Measurements from ENCODE around the gene DNAH12.
"Not testable (repeated sequence)": the region's sequence is repeated elsewhere in the genome, so short reads cannot be mapped to it uniquely, and the experiment has no call there.

DNAH12 gene

DNA sequence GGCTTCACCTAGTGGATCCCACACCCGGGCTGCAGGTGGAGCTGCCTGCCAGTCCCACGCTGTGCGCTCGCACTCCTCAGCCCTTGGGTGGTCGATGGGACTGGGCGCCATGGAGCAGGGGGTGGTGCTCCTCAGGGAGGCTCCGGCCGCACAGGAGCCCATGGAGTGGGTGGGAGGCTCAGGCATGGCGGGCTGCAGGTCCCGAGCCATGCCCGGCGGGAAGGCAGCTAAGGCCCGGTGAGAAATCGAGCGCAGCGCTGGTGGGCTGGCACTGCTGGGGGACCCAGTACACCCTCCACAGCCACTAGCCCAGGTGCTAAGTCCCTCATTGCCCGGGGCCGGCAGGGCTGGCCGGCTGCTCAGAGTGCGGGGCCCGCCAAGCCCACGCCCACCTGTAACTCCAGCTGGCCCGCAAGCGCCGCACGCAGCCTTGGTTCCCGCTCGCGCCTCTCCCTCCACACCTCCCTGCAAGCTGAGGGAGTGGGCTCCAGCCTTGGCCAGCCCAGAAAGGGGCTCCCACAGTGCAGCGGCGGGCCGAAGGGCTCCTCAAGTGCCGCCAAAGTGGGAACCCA lies 94.8 kb downstream of the DNAH12 start:
- not testable (repeated sequence) for H3K36me3 ChIP-seq (ENCODE audit: control insufficient read depth, insufficient read depth, low read length); H3K4me3 ChIP-seq (ENCODE audit: extremely low read depth, insufficient read depth, low read length, poor library complexity, severe bottlenecking); H3K27ac ChIP-seq (ENCODE audit: low read depth, low read length, severe bottlenecking); H3K9me3 ChIP-seq (ENCODE audit: control insufficient read depth, low read length)
- H3K4me1 ChIP-seq (ENCODE audit: control insufficient read depth, insufficient read depth, low read length, poor library complexity, severe bottlenecking), result peaks cover 15% of the 10 kb centered on the region
- whole genome bisulfite sequencing, 2 experiments (ENCODE audit: insufficient coverage in 2 of 2), result 73 to 93% methylated on average over 5 to 8 of the region's 33 CpGs

GRCh38 chr3:57448489-57448888 lies 95.7 kb downstream of the DNAH12 start:
- H3K4me3 ChIP-seq (ENCODE audit: extremely low read depth, insufficient read depth, low read length, poor library complexity, severe bottlenecking); H3K27ac ChIP-seq (ENCODE audit: low read depth, low read length, severe bottlenecking); H3K36me3 ChIP-seq (ENCODE audit: control insufficient read depth, insufficient read depth, low read length); H3K9me3 ChIP-seq (ENCODE audit: control insufficient read depth, low read length): not testable (repeated sequence)
- 94 to 100% methylated on average over 2 of the region's 5 CpGs for WGBS, 2 experiments (ENCODE audit: insufficient coverage in 2 of 2)
- H3K4me1 ChIP-seq (ENCODE audit: control insufficient read depth, insufficient read depth, low read length, poor library complexity, severe bottlenecking), result peaks cover 15% of the 10 kb centered on the region

DNA sequence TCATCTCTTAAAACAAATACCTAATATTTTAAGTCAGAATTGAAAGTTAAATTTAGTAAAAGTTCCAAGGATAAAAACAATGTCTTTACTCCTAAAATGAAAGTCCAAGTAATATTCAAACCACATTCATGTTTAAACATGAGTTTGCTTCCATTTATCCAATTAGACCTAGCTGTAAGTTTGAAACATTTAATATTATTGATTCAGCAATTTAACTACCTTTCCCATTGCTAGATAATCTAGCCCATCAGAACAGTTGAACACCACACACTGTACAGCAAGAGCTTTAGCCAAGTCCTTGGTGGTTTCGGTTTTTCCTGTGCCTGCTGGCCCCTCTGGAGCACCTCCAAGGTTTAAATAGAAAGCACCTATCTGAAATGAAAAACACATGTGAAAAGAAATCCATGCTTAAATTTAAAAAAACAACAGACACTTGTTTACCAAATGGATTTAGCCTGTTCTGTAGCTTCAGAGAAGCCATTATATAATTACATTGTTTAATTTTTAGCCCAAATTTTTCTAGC lies 97.8 kb downstream of the DNAH12 start:
- Histone ChIP-seq H3K36me3 (ENCODE audit: control insufficient read depth, insufficient read depth, low read length) (no peaks in the 10 kb centered on the region), H3K4me1 (ENCODE audit: control insufficient read depth, insufficient read depth, low read length, poor library complexity, severe bottlenecking) (peaks cover 7% of the 10 kb centered on the region), H3K9me3 (ENCODE audit: control insufficient read depth, low read length) (no peaks in the 10 kb centered on the region), H3K4me3 (ENCODE audit: extremely low read depth, insufficient read depth, low read length, poor library complexity, severe bottlenecking) (no peak overlapping the region), H3K27ac (ENCODE audit: low read depth, low read length, severe bottlenecking) (no peak overlapping the region)
- WGBS, 2 experiments (ENCODE audit: insufficient coverage in 2 of 2), result 100% methylated on average over 1 of the region's 1 CpG; no CpG with 5 or more reads in 1 of the 2 experiments

DNA sequence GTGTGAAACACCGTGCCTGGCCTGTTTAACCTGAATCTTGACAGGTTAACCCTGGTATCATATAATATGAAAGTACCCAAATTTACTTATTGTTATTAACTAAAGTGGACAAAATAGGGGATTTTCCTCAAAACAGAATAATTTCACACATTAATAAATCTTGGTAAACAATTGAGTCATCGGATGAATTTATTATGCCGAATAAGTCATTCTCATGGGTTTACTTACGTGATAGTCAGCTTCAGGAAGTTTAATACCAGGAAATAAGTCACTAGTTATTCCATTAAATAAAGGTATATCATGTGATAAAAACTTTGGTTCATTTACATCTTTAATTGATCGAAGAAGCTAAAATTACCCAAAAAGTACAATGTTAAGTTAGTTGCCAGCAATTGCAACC lies 99.7 kb downstream of the DNAH12 start:
- no peak overlapping the region for H3K27ac ChIP-seq (ENCODE audit: low read depth, low read length, severe bottlenecking)
- peaks cover under 1% of the 10 kb centered on the region for H3K4me1 ChIP-seq (ENCODE audit: control insufficient read depth, insufficient read depth, low read length, poor library complexity, severe bottlenecking)
- H3K9me3 ChIP-seq (ENCODE audit: control insufficient read depth, low read length), result no peaks in the 10 kb centered on the region
- no peaks in the 10 kb centered on the region for H3K36me3 ChIP-seq (ENCODE audit: control insufficient read depth, insufficient read depth, low read length)
- H3K4me3 ChIP-seq (ENCODE audit: extremely low read depth, insufficient read depth, low read length, poor library complexity, severe bottlenecking), result no peak overlapping the region
- no CpG with 5 or more reads among the region's 5 CpGs for WGBS, 2 experiments (ENCODE audit: insufficient coverage in 2 of 2)

GRCh38 chr3:57440144-57440543 lies 104.0 kb downstream of the DNAH12 start:
- H3K4me1 ChIP-seq (ENCODE audit: control insufficient read depth, insufficient read depth, low read length, poor library complexity, severe bottlenecking); H3K36me3 ChIP-seq (ENCODE audit: control insufficient read depth, insufficient read depth, low read length); H3K4me3 ChIP-seq (ENCODE audit: extremely low read depth, insufficient read depth, low read length, poor library complexity, severe bottlenecking); H3K27ac ChIP-seq (ENCODE audit: low read depth, low read length, severe bottlenecking); H3K9me3 ChIP-seq (ENCODE audit: control insufficient read depth, low read length): not testable (repeated sequence)

- not testable (repeated sequence) for H3K4me3 ChIP-seq (ENCODE audit: extremely low read depth, insufficient read depth, low read length, poor library complexity, severe bottlenecking); H3K4me1 ChIP-seq (ENCODE audit: control insufficient read depth, insufficient read depth, low read length, poor library complexity, severe bottlenecking); H3K27ac ChIP-seq (ENCODE audit: low read depth, low read length, severe bottlenecking); H3K9me3 ChIP-seq (ENCODE audit: control insufficient read depth, low read length); H3K36me3 ChIP-seq (ENCODE audit: control insufficient read depth, insufficient read depth, low read length)
- 62 to 78% methylated on average over 6 of the region's 7 CpGs for WGBS, 2 experiments (ENCODE audit: insufficient coverage in 2 of 2)
Observed at GRCh38 chr3:57438460-57438859, 105.7 kb downstream of the DNAH12 start.

DNA sequence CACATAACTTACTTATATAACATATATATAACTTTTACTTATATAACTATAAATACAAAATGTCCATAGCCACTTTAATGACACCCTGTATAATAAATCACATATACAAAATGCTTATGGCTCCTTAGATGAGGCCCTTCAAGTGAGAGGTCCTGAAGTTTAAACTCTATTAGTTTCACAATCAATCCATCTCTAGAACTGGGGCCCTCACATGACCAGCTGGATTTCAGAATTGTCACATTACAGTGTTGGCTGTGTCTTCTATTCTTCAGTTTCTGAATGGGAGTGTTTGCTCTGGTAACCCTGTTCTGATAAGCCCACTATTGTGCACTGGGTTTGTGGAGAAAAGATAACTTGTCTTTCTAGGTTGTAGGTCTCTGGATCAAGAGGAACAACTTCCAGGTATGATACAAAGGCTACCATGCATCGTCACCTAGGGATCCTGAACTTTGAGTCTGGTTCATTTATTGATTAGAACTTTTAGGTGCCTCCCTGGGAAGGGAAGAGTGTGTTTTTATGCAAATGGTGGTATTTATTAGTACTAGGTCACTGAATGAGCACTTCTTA lies 107.9 kb downstream of the DNAH12 start:
- WGBS, 2 experiments (ENCODE audit: insufficient coverage in 2 of 2), result 80 to 89% methylated on average over 1 of the region's 1 CpG
- H3K36me3 ChIP-seq (ENCODE audit: control insufficient read depth, insufficient read depth, low read length), result no peaks in the 10 kb centered on the region
- peaks cover 5% of the 10 kb centered on the region for H3K4me1 ChIP-seq (ENCODE audit: control insufficient read depth, insufficient read depth, low read length, poor library complexity, severe bottlenecking)
- no peak overlapping the region for H3K4me3 ChIP-seq (ENCODE audit: extremely low read depth, insufficient read depth, low read length, poor library complexity, severe bottlenecking)
- H3K27ac ChIP-seq (ENCODE audit: low read depth, low read length, severe bottlenecking), result no peak overlapping the region
- H3K9me3 ChIP-seq (ENCODE audit: control insufficient read depth, low read length), result no peaks in the 10 kb centered on the region

DNA sequence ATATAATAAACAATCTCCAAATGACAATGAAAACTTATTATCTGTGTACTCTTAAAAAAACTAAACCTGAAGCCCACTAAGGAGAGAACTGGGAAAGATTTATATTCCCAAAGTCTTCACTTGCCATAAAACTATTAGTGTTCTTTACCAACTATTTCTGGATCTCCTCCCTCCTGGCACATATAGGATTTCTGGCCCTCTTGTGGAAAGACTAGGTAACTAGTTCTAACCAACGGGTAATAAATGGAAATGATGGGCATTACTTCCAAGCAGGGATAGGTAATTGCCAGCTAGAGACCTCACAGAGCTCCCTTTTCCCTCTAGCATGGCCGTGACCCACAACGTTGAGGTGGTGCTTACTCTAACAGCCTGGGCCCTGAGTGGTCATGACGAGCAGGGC lies 110.1 kb downstream of the DNAH12 start:
- Histone ChIP-seq H3K4me1 (ENCODE audit: control insufficient read depth, insufficient read depth, low read length, poor library complexity, severe bottlenecking) (peaks cover under 1% of the 10 kb centered on the region), H3K4me3 (ENCODE audit: extremely low read depth, insufficient read depth, low read length, poor library complexity, severe bottlenecking) (no peak overlapping the region), H3K9me3 (ENCODE audit: control insufficient read depth, low read length) (no peaks in the 10 kb centered on the region), H3K36me3 (ENCODE audit: control insufficient read depth, insufficient read depth, low read length) (no peaks in the 10 kb centered on the region), H3K27ac (ENCODE audit: low read depth, low read length, severe bottlenecking) (no peak overlapping the region)
- no CpG with 5 or more reads among the region's 4 CpGs for WGBS, 2 experiments (ENCODE audit: insufficient coverage in 2 of 2)

DNA sequence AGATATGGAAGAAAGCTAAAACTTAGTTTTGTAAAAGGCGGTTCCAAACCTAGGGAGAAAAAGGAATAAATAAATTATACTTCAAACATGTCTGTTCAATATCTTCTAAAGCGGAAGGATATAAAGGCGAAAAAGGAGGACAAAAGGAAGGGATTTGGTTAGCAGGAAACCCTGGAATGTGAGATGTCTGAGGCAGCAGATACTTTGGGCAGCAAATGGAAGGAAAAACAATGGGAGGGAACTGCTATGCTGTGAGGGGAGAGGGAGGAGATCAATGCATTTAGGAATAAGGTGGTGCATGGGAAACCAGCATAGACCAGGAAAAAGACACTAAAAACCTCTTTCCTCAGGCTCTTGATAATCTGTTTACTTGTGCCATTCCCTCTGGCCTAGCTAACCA lies 120.8 kb downstream of the DNAH12 start:
- H3K4me1 ChIP-seq (ENCODE audit: control insufficient read depth, insufficient read depth, low read length, poor library complexity, severe bottlenecking), result no peaks in the 10 kb centered on the region
- no peaks in the 10 kb centered on the region for H3K36me3 ChIP-seq (ENCODE audit: control insufficient read depth, insufficient read depth, low read length)
- no peak overlapping the region for H3K27ac ChIP-seq (ENCODE audit: low read depth, low read length, severe bottlenecking)
- no peak overlapping the region for H3K4me3 ChIP-seq (ENCODE audit: extremely low read depth, insufficient read depth, low read length, poor library complexity, severe bottlenecking)
- 76 to 100% methylated on average over 1 to 2 of the region's 3 CpGs for WGBS, 2 experiments (ENCODE audit: insufficient coverage in 2 of 2)
- H3K9me3 ChIP-seq (ENCODE audit: control insufficient read depth, low read length), result no peaks in the 10 kb centered on the region

DNA sequence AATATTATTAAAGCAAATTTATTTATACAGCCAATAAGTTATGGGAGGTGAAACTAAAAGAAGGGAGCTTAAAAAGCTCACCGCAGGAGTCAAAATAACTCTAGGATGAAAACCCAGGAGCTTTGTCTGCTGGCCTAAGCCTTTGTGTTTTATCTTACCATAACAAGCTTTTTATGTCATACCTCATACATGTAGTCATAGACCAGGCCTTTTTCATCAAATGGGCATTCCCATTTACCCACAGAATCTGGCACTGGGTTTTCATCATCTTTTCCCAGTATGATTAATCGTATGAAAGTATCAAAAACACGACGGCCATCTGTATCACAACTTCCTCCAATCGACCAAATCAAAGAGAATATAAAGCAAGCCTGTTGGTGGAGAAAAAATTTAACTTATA lies 122.8 kb downstream of the DNAH12 start:
- H3K27ac ChIP-seq (ENCODE audit: low read depth, low read length, severe bottlenecking), result no peak overlapping the region
- H3K4me3 ChIP-seq (ENCODE audit: extremely low read depth, insufficient read depth, low read length, poor library complexity, severe bottlenecking), result no peak overlapping the region
- no peaks in the 10 kb centered on the region for H3K36me3 ChIP-seq (ENCODE audit: control insufficient read depth, insufficient read depth, low read length)
- no peaks in the 10 kb centered on the region for H3K9me3 ChIP-seq (ENCODE audit: control insufficient read depth, low read length)
- 100% methylated on average over 1 of the region's 5 CpGs for WGBS, 2 experiments (ENCODE audit: insufficient coverage in 2 of 2)
- H3K4me1 ChIP-seq (ENCODE audit: control insufficient read depth, insufficient read depth, low read length, poor library complexity, severe bottlenecking), result no peaks in the 10 kb centered on the region

DNA sequence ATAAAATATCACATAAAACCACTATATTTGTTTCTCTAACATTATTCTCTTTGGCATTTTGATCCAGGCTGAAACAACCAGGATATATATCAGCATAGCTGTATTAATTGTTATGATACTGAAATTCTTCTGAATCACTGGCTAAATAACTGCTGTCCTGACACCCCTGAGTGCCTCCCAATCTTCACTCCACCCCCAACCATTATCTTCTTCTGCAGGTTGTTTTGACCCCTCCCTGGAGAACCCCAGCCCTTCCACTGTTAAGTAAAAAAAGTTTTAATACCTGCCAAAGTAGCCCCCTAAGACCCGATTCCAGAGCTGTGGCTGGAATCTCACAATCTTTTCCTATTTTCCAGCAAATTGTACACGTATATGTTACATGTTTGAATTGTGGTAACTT lies 124.1 kb downstream of the DNAH12 start:
- Histone ChIP-seq H3K27ac (ENCODE audit: low read depth, low read length, severe bottlenecking) (no peak overlapping the region), H3K9me3 (ENCODE audit: control insufficient read depth, low read length) (no peaks in the 10 kb centered on the region), H3K4me1 (ENCODE audit: control insufficient read depth, insufficient read depth, low read length, poor library complexity, severe bottlenecking) (no peaks in the 10 kb centered on the region), H3K36me3 (ENCODE audit: control insufficient read depth, insufficient read depth, low read length) (no peaks in the 10 kb centered on the region), H3K4me3 (ENCODE audit: extremely low read depth, insufficient read depth, low read length, poor library complexity, severe bottlenecking) (no peak overlapping the region)
- 100% methylated on average over 1 of the region's 2 CpGs; no CpG with 5 or more reads in 1 of the 2 experiments for WGBS, 2 experiments (ENCODE audit: insufficient coverage in 2 of 2)

Data from mesodermal cell (in vitro differentiated cells).